Body of pancreas (tissue), 4 donors: ENCODE results near the gene SRPX2.

Source experiments
- CTCF ChIP-seq, 7 experiments: fragments of 450-650 bp in 4 of 7; fragments of 200-600 bp in 3 of 7; sonication (generic) in 3 of 7; IDR thresholded peaks; one replicate each; pipeline ENCODE4 v1.5.1; 2016 to 2019; ENCODE audit warnings: antibody characterized with exemption in 7 of 7
- POLR2A ChIP-seq, 3 donors: fragments of 450-650 bp; IDR thresholded peaks; one replicate each; pipeline ENCODE4 v1.6.1; 2016; ENCODE audit warnings: antibody characterized with exemption in 3 of 3, mild to moderate bottlenecking in 2 of 3

GRCh38 chrX:100600758-100601157 is 43.2 kb upstream of the SRPX2 start:
- TF ChIP-seq CTCF (IDR thresholded peaks at IDR 0.05) (no peak), POLR2A (IDR thresholded peaks at IDR 0.05) (no peak)
